LNCAP (cell line): Measurements from ENCODE around the gene LPP.

Experiments
- CTCF ChIP-seq: fragments of 450-650 bp; IDR thresholded peaks from 2 replicates; pipeline ENCODE4 v1.5.1; 2017; ENCODE audit warnings: mild to moderate bottlenecking

LPP gene

DNA sequence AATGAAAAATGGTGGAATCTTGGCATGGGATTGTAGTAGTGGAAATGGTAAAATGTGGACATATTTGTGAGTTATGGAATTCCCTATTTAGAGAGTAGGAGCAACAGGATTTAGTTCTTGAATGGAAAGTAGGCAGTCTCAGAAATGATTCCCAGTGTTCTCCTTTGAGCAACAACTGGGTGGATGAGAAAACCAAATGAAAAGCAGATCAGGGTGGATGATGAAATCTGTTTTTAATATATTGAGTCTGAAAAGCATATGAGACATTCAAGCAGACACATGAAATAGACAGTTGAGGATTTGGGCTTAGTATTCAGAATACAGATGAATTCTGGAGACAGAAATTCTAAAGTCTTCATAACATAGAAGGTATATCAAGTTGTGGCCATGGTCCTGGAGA lies 451.3 kb downstream of the LPP start:
- TF ChIP-seq CTCF: no peak

DNA sequence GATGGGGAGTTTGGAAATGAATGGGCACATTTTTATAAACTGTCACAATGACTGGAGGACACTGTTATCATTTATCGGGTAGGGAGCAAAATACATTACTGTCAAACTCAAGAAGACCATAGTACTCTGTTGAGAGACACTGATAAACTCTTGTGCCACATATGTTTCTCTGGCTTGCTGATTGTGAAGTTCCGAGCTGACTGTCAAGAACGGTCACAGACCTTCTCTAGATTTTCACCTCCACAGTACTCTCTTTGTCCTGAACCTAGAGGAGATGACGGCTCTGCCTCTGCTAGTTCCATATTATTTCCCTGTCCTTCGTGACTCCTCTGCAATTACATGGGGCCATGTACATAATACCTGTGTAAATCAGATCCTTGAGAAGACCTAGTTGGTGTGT lies 451.9 kb downstream of the LPP start:
- TF ChIP-seq CTCF: no peak

DNA sequence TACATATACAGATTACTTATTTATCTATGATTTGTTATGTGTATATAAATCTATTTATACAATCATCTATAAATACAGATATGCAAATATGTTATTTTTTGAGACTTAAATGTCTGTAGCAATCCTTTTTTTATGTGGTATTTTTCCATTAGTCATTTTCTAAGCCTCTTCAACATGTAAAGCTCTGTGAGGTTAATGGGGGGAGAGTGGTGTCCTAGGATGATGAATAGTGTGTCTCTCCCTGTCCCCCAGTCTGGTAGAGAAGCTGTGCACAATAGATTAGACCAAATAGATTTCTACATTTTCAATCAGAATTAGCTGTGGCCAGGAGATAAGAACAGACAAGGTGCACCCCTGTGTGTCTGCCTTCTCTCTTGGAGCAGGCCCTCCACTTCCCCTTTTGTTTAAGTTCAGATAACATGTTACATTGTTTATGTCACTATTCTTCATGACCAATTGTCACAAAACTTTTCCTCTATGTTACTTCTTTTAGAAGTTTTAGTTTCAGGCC lies 453.9 kb downstream of the LPP start:
- no peak for TF ChIP-seq CTCF

- TF ChIP-seq CTCF: no peak
Observed at GRCh38 chr3:188608401-188608800, 454.4 kb downstream of the LPP start.

DNA sequence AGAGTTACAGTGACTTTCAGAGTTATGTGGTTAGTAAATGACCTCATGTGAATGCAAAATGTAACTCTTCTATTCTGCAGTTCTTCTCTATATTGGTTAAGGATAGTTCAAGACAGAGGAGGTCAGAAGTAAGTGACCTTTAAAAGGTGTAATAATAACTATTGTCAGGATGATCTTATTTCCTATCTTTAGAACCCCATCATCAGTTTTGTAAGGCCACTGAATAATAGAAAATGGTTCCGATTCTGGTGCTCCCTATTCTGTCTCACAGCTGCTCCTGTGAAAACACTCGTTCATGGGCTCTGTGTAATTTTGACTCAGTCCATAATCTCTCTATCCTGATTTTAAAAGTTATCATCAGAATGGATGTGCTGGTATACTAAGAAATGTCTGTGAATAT lies 463.3 kb downstream of the LPP start:
- TF ChIP-seq CTCF: no peak

GRCh38 chr3:188617988-188618701 lies 464.2 kb downstream of the LPP start:
- TF ChIP-seq CTCF: no peak

DNA sequence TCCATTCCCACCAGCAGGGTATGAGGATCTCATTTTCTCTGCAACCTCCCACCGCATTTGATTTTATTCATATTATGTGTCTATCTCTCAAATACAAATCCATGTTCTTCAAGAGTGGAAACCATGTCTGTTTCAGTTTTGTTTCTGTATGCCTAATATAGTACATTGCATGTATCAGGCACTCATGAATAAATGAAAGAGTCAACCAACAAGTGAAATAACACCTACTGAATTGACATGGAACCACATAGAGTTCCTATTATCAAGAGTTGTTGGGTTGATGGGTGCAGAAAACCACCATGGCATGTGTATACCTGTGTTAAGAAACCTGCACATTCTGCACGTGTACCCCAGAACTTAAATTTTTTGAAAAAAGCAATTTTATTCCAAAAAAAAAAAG lies 466.8 kb downstream of the LPP start:
- no peak for TF ChIP-seq CTCF

DNA sequence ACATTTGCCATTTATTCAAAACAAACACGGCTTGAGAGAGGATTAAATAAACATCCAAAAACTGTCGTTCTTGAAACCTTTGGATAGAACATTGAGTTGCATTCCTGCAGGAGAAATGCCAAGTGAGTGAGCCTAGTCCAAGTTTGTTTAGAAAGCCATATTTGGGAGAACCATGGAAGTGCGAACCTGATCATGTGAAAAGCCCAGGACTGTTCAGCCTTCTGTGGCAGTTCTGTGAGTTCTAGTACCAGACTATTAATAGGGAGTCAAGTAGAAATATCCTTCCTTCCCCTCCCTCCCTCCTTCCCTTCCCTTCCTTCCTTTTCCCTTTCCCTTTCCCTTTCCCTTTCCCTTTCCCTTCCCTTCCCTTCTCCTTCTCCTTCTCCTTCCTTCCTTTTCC lies 470.4 kb downstream of the LPP start:
- no peak for TF ChIP-seq CTCF
